Cardiac muscle cell (in vitro differentiated cells and primary cell): ENCODE data around the gene FNIP1. TPM values are rescaled to one million over a fixed set of nuclear protein-coding genes. Genes with fewer than 3 reads are reported as not detected.

Experiments used
- DNase-seq, 2 donors: peaks; one replicate each; pipeline versions ENCODE4 v3.0.0 to v3.0.0-alpha.2; 2010 to 2017; ENCODE audit warnings: low read depth in 1 of 2, low spot score in 1 of 2
- H3K27ac ChIP-seq: fragments of 200-600 bp; sonication (generic); 2 replicates; pipeline ENCODE4 v1.5.1; 2016
- H3K27me3 ChIP-seq: fragments of 200-600 bp; sonication (generic); 2 replicates; pipeline ENCODE4 v1.6.0; 2016; ENCODE audit warnings: control low read depth
- H3K36me3 ChIP-seq: fragments of 200-600 bp; sonication (generic); 2 replicates; pipeline ENCODE4 v1.5.1; 2016; ENCODE audit warnings: control low read depth
- H3K4me1 ChIP-seq: fragments of 200-600 bp; sonication (generic); 2 replicates; pipeline ENCODE4 v1.8.1; 2017; ENCODE audit warnings: low read depth, mild to moderate bottlenecking, mixed run types
- H3K4me3 ChIP-seq: fragments of 200-600 bp; sonication (generic); 2 replicates; pipeline ENCODE4 v1.5.1; 2016; ENCODE audit warnings: mild to moderate bottlenecking
- H3K9me3 ChIP-seq: fragments of 200-600 bp; sonication (generic); 2 replicates; pipeline ENCODE4 v1.5.1; 2017; ENCODE audit warnings: low read depth, mild to moderate bottlenecking, control low read depth
- CTCF ChIP-seq: IDR thresholded peaks from 2 replicates; pipeline ENCODE4 v1.5.1; 2012; ENCODE audit warnings: low read depth, mild to moderate bottlenecking, low read length
- polyA plus RNA-seq: library from polyadenylated mRNA; unstranded; fragments of >200 nt; fragmentation: Nextera tagmentation; extraction: Ambion mirVana; gene quantifications from 2 replicates; pipeline ENCODE4 v1.2.1, GENCODE V29; 2016
- total RNA-seq: library from RNA; depleted of rRNA; stranded (reverse); fragments of >200 nt; gene quantifications from 2 replicates; pipeline ENCODE4 v1.2.3, GENCODE V29; 2016

Gene FNIP1
- total and polyA plus RNA-seq, 2 experiments from 2014 or later, result 10.1 to 24.4 TPM

- Histone ChIP-seq H3K4me3 (no peak overlapping the region), H3K4me1 (peaks cover 8% of the 10 kb centered on the region), H3K9me3 (no peaks in the 10 kb centered on the region), H3K27me3 (no peaks in the 10 kb centered on the region), H3K36me3 (no peaks in the 10 kb centered on the region), H3K27ac (no peak overlapping the region)
- TF ChIP-seq CTCF, result no peak
- DNase-seq, result peak in 1 of 2 donors; percentile 13
Measured at GRCh38 chr5:131749723-131750470, 46.9 kb downstream of the FNIP1 start.

GRCh38 chr5:131749138-131749537, 47.7 kb downstream of the FNIP1 start:
- Histone ChIP-seq H3K9me3 (no peaks in the 10 kb centered on the region), H3K27me3 (no peaks in the 10 kb centered on the region), H3K4me3 (no peak overlapping the region), H3K27ac (no peak overlapping the region), H3K36me3 (peaks cover 3% of the 10 kb centered on the region), H3K4me1 (peaks cover under 1% of the 10 kb centered on the region)
- no peak for TF ChIP-seq CTCF
- no peak for DNase-seq

GRCh38 chr5:131747180-131748105, 49.4 kb downstream of the FNIP1 start:
- no peak for TF ChIP-seq CTCF
- Histone ChIP-seq H3K27ac (no peak overlapping the region), H3K27me3 (no peaks in the 10 kb centered on the region), H3K4me1 (no peaks in the 10 kb centered on the region), H3K4me3 (no peak overlapping the region), H3K36me3 (peaks cover 13% of the 10 kb centered on the region), H3K9me3 (no peaks in the 10 kb centered on the region)
- peak in 1 of 2 donors; percentile 49 for DNase-seq

GRCh38 chr5:131746423-131746822, 50.4 kb downstream of the FNIP1 start:
- Histone ChIP-seq H3K36me3 (peaks cover 13% of the 10 kb centered on the region), H3K4me1 (no peaks in the 10 kb centered on the region), H3K27me3 (no peaks in the 10 kb centered on the region), H3K4me3 (no peak overlapping the region), H3K9me3 (no peaks in the 10 kb centered on the region), H3K27ac (no peak overlapping the region)
- DNase-seq, result no peak
- no peak for TF ChIP-seq CTCF

- Histone ChIP-seq H3K4me1 (no peaks in the 10 kb centered on the region), H3K36me3 (peaks cover 13% of the 10 kb centered on the region), H3K4me3 (no peak overlapping the region), H3K27me3 (no peaks in the 10 kb centered on the region), H3K27ac (no peak overlapping the region), H3K9me3 (no peaks in the 10 kb centered on the region)
- peak in 1 of 2 donors; percentile 16 for DNase-seq
- TF ChIP-seq CTCF, result no peak
Measured at GRCh38 chr5:131745703-131746102, 51.1 kb downstream of the FNIP1 start.
